ENCODE measurements around the gene SLC43A1.

DNA sequence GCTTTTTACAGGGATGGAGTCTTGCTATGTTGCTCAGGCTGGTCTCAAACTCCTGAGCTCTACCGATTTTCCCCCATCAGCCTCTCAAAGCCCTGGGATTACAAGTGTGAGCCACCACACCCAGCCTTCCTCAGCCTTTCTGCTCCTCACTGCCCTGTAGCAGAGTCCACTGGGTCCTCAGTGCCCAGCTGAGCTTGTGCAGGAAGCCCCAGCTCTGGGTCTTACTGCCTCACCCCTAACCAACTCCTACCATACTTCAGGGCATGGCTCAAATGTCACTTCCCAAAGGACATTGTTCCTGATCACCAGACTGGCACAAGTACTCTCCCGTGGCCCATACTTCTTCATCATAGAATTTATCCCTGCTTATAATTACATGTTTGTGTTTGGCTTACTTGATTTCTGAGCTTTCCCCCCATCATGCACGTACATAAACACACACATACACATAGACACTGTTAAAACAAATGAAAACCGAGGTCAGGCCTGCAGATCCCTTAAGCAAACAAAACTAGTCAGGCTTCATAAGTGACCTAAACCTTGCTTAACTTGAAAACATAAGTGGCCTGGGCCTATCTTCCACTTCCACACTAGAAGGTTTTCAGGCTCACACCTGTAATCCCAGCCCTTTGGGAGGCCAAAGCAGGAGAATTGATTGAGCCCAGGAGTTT, 74.6 kb downstream of the SLC43A1 start:
- no peak for TF ChIP-seq CTCF (IDR thresholded peaks at IDR 0.05)
- no peak for TF ChIP-seq POLR2AphosphoS5 (IDR thresholded peaks at IDR 0.05)

All from sigmoid colon (tissue), 4 donors.